ENCODE data around the gene ANTXR2. TPM values are rescaled to one million over a fixed set of nuclear protein-coding genes. Genes with fewer than 3 reads are reported as not detected.

The ANTXR2 gene
- polyA plus RNA-seq, 1 experiment: 105 TPM

DNA sequence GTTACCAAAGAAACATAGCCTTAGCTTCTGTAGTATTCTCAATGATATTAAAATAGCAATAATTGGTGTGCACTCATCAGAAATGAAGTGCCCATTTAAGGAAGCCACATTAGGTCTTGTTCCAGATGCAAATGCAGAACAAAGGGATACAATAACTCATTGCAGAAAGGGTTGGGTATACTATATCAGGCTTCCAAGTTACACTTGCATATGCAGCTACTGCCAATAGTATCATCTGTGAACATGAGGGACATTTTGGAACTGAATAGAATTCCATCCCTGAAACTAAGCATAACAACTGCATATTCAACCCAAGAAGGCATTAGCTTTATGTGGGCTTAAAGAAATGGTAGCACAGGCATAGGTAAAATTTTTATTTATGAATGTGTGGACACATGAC lies 167.8 kb downstream of the ANTXR2 start:
- TF ChIP-seq, protein P1, sequence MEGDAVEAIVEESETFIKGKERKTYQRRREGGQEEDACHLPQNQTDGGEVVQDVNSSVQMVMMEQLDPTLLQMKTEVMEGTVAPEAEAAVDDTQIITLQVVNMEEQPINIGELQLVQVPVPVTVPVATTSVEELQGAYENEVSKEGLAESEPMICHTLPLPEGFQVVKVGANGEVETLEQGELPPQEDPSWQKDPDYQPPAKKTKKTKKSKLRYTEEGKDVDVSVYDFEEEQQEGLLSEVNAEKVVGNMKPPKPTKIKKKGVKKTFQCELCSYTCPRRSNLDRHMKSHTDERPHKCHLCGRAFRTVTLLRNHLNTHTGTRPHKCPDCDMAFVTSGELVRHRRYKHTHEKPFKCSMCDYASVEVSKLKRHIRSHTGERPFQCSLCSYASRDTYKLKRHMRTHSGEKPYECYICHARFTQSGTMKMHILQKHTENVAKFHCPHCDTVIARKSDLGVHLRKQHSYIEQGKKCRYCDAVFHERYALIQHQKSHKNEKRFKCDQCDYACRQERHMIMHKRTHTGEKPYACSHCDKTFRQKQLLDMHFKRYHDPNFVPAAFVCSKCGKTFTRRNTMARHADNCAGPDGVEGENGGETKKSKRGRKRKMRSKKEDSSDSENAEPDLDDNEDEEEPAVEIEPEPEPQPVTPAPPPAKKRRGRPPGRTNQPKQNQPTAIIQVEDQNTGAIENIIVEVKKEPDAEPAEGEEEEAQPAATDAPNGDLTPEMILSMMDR (IDR thresholded peaks at IDR 0.05; ENCODE audit: low read depth, low read length): no peak
- CTCF ChIA-PET: interaction anchor here (1.4 kb wide), 1 partner anchor 12 kb away, joined by 3 read pairs; no protein-coding TSS in a partner anchor
- H3K4me3 ChIP-seq (ENCODE audit: low read depth, low read length): no peak overlapping the region
- no peak overlapping the region for H3K27ac ChIP-seq (ENCODE audit: low read depth, low read length)
- H3K27me3 ChIP-seq (ENCODE audit: control insufficient read depth, insufficient read depth, low read length): no peaks in the 10 kb centered on the region
- no peak for DNase-seq (ENCODE audit: low read depth, low spot score)
- H3K9me3 ChIP-seq (ENCODE audit: control insufficient read depth, insufficient read depth, low read length): no peaks in the 10 kb centered on the region
- POLR2A ChIA-PET: no interaction called here

DNA sequence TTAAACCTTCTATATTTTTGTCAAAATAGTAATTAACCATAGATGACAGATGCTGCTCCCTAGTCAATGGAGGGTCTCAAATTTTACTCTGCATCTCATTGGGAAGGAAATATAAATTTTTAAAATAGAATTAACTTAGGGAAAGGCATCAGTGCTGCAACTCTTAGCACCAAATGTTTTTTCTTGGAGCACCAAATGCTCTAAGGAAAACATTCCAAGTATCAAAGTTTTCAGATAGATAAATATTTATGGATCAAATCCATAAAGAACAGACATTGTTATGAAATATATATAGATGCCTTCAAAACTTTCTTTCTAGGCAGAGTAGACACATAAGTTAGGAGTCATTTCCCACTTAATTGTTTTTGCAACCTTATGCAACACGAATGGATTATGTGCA lies 168.7 kb downstream of the ANTXR2 start:
- TF ChIP-seq, protein P1 (IDR thresholded peaks at IDR 0.05; ENCODE audit: low read depth, low read length): no peak
- Histone ChIP-seq H3K4me3 (ENCODE audit: low read depth, low read length) (no peak overlapping the region), H3K9me3 (ENCODE audit: control insufficient read depth, insufficient read depth, low read length) (no peaks in the 10 kb centered on the region), H3K27ac (ENCODE audit: low read depth, low read length) (no peak overlapping the region), H3K27me3 (ENCODE audit: control insufficient read depth, insufficient read depth, low read length) (no peaks in the 10 kb centered on the region)
- POLR2A ChIA-PET: no interaction called here
- no peak for DNase-seq (ENCODE audit: low read depth, low spot score)
- CTCF ChIA-PET: interaction anchor here (1.4 kb wide), 1 partner anchor 13 kb away, joined by 3 read pairs; no protein-coding TSS in a partner anchor

DNA sequence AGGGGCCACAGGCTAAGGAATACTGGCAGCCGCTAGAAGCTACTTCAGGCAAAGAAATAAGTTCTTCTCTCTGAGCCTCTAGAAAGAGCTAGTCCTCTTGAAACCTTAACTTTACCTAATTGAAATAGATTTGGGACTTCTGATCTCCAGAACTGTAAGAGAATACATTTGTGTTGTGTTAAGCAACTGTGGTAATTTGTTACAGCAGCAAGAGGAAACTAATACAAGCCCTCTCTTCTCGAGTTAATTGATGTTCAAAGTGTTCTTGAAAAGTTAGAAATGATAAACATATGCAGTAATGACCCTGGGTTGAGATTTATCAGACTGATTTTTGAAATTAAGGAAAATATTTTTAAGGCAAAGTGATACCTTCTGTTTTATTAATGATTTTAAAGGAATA lies 172.8 kb downstream of the ANTXR2 start:
- ChIA-PET CTCF (no interaction called here), POLR2A (no interaction called here)
- no peak for DNase-seq (ENCODE audit: low read depth, low spot score)
- no peak overlapping the region for H3K27ac ChIP-seq (ENCODE audit: low read depth, low read length)
- no peaks in the 10 kb centered on the region for H3K27me3 ChIP-seq (ENCODE audit: control insufficient read depth, insufficient read depth, low read length)
- TF ChIP-seq, protein P1 (IDR thresholded peaks at IDR 0.05; ENCODE audit: low read depth, low read length): no peak
- H3K4me3 ChIP-seq (ENCODE audit: low read depth, low read length): no peak overlapping the region
- H3K9me3 ChIP-seq (ENCODE audit: control insufficient read depth, insufficient read depth, low read length): no peaks in the 10 kb centered on the region

DNA sequence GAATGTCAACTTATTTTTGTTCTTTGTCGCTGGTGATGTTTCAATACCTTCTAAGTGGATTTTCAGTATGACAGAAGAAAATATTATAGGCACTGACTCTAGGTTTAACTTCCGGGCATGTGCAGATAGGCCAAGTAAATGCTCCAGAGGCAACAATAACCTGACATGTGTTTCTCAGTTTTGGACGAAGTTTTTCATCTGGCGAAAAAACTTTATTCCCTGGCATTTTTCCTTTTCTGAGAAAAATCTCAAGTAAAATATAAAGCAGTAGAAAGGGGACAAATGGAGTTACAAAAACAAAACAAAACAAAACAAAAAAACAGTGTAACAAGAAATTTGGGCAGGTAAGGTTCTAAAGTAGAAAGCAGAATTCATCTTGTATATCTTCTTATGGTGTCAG lies 173.5 kb downstream of the ANTXR2 start:
- H3K9me3 ChIP-seq (ENCODE audit: control insufficient read depth, insufficient read depth, low read length): no peaks in the 10 kb centered on the region
- no peak overlapping the region for H3K4me3 ChIP-seq (ENCODE audit: low read depth, low read length)
- CTCF ChIA-PET: no interaction called here
- TF ChIP-seq, protein P1 (IDR thresholded peaks at IDR 0.05; ENCODE audit: low read depth, low read length): no peak
- POLR2A ChIA-PET: no interaction called here
- H3K27ac ChIP-seq (ENCODE audit: low read depth, low read length): no peak overlapping the region
- DNase-seq (ENCODE audit: low read depth, low spot score): no peak
- no peaks in the 10 kb centered on the region for H3K27me3 ChIP-seq (ENCODE audit: control insufficient read depth, insufficient read depth, low read length)

DNA sequence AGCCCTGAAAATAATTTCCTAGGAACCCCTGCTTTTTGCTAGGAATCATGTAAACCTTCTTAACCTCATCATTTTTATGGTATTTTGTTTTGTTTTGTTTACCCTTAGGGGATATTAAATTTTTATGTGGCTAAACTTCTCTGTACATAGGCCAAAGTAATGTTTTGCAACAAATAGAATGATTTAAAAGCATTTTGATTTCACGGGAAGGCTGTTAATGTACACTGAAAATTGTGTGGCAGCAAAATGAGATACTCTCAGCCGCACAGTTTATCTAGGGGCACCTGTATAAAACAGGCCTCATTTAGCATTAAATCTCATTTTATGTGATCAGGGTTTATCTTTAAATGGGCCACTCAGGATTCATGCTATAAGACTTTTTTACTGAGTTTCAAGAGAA lies 175.0 kb downstream of the ANTXR2 start:
- no peak overlapping the region for H3K4me3 ChIP-seq (ENCODE audit: low read depth, low read length)
- CTCF ChIA-PET: no interaction called here
- no peaks in the 10 kb centered on the region for H3K9me3 ChIP-seq (ENCODE audit: control insufficient read depth, insufficient read depth, low read length)
- TF ChIP-seq, protein P1 (IDR thresholded peaks at IDR 0.05; ENCODE audit: low read depth, low read length): no peak
- H3K27me3 ChIP-seq (ENCODE audit: control insufficient read depth, insufficient read depth, low read length): no peaks in the 10 kb centered on the region
- POLR2A ChIA-PET: no interaction called here
- H3K27ac ChIP-seq (ENCODE audit: low read depth, low read length): no peak overlapping the region
- no peak for DNase-seq (ENCODE audit: low read depth, low spot score)
